ENCODE data around the gene CACNG1. TPM values are rescaled to one million over a fixed set of nuclear protein-coding genes. Genes with fewer than 3 reads are reported as not detected.
A peak's percentile ranks its signal among the peaks of the same experiment; 100 is the strongest.
"Not testable (repeated sequence)": the region's sequence is repeated elsewhere in the genome, so short reads cannot be mapped to it uniquely, and the experiment has no call there.

CACNG1 gene
- total RNA-seq, 2 donors from 2014 or later = not detected

DNA sequence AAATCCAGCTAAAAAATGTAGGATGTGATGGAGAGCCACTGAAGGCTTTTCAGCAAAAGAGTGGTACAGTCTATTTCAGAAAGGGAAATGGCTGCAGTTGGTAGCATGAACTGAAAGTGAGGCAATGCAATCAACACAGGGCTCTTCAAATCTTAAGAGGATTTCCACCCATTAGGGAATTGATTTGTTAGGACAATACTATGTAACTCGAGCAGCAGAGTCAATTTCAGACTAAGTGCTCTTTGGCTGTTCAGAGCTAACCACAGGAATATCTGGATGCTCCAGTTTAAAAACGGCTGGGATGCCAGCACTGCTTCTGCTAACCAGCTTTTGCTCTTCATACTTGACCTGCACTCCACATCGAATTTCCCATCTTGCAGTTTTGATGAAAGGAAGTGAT lies 24.6 kb downstream of the CACNG1 start:
- DNase-seq = no peak
- no peak for ATAC-seq
- intact Hi-C loops (cut with DNase I, micrococcal nuclease) = no loop called here

DNA sequence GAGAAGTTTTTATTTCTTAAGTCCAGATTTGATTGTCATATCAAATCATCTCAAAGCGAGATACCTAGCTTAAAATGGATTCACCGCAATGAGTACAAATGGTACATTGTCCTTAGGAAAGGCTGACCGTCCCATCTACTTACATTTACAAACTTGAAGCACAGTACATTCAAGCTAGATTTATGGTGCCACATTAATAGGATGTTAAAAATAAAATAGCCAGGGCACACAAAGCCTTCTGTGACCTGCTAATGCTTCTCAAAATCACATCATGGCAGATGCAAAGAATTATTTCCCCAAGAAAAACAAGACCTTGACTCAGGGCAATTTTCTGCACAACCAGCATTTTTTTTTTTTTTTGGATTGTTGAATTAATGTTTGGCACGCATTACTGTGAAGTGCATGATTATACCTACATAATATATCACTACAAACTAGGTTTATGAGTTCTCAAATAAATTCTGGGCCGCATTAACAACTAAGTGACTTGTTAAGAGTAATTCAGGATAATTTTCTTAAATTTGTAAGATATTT lies 25.3 kb downstream of the CACNG1 start:
- intact Hi-C loops (cut with DNase I, micrococcal nuclease) = no loop called here
- ATAC-seq (no peak), DNase-seq (no peak)

DNA sequence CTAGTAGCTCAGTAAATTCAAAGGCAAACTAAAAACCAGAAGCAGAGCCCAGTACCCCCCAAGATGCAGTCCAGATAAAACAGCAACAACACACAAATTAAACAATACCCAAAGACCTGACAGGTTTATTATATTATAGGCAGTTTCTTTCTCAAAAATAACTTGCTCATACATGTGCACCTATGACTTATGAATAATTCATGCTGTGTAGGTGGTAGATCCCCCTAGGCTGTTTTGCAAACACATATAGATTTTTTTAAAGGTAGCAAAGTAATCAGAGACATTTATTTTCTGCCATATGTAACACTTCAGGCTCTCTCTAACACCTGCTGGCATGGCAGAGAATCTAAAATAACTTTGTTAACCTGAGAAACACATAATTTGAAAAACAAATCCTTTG lies 27.2 kb downstream of the CACNG1 start:
- ATAC-seq (no peak), DNase-seq (no peak)
- intact Hi-C loops (cut with DNase I, micrococcal nuclease) = no loop called here

DNA sequence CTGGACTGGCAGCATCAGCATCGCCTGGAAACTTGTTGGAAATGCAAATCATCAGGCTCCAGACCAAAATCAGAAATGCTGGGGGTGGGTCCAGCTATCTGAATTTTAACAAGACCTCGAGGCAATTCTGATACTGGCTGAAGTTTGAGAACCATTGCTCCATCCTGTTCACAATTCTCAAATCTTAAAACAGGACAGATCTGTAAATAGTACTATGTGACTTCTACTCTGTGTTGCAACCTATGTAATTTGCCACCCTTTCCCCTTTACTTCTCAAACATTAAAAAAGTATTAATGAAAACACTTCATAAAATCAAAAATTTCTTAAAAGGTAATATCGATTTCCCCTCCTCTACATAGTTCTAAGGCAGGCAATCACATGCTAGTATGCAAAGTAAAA lies 28.5 kb downstream of the CACNG1 start:
- intact Hi-C loops (cut with DNase I, micrococcal nuclease) = no loop called here
- ATAC-seq = no peak
- DNase-seq = no peak

DNA sequence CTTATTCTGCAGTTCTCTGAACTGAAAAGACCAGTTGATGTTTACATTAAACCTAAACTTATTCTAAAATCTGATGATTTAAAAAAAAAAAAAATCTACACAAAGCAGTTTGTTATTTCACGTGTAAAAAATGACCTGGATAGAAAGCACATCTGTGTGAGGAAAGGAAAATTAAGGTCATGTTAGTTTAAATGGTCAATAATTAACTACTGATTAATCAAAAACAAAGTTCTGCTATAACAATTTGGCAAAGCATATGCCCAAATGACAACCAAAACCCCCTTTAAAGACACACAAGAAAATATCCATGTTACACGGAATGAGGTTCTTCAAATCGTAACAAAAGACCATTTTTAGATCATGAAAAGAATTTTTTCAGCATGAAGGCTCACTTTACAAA lies 30.4 kb downstream of the CACNG1 start:
- DNase-seq = no peak
- no peak for ATAC-seq
- intact Hi-C loops (cut with DNase I, micrococcal nuclease) = no loop called here

DNA sequence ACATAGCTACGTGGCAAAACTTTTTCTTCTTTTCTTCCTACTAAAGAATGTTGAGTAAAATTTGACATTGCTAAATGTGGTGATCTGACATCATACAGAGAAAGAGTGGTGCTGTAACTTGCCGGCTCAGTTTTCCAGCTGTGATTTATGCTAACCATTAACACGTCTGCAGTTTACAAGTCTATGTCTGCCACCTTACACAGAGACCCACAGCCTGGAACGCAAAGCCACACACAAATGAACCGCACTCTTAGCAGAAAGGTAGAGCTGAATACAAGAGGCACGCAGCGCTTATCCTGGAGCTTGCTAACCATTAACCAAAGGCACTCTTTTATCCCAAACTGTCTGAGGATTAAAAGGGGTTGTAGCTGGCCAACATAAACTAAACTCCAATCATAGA lies 31.9 kb downstream of the CACNG1 start:
- ATAC-seq (peak; percentile 78), DNase-seq (no peak)
- intact Hi-C loops (cut with DNase I, micrococcal nuclease) = no loop called here

DNA sequence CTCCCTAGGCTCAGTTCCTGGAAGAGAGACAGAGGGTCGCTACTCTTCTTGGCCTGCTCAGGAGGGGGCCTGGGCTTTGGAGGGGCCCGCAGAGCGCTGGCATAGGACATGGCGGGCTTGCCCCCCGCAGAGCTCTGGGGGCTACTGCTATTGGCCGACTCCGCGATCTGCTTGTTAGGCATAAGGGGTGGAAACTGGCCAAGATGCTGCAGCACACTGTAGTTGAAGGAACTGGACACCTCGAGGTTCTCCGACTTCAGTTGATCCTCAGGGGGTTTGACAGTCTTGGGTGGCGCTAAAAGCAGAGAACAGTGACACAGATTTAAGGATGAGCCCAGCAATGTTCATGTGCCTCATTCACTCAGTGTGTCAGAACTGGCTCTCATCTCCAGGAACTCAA lies 33.9 kb downstream of the CACNG1 start:
- intact Hi-C loops (cut with DNase I, micrococcal nuclease) = no loop called here
- no peak for DNase-seq
- no peak for ATAC-seq

DNA sequence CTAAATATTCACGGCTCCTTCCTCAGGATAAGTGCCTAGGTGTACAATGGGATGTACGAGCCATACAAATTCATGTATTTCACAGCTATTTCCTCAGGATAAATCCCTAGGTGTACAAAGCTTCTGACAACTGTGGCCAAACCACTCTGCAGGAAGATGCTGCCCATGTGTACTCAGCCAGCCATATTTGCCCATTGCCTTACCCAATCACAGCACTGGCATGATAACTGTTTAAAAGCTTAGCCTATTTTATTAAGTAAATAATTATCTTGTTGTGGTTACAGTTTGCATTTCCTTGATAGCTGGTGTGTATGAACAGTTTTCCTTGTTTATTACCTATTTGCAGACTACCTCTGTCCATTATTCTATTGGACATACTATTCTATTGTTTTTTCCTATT lies 35.1 kb downstream of the CACNG1 start:
- no peak for DNase-seq
- intact Hi-C loops (cut with DNase I, micrococcal nuclease) = no loop called here
- ATAC-seq = no peak

DNA sequence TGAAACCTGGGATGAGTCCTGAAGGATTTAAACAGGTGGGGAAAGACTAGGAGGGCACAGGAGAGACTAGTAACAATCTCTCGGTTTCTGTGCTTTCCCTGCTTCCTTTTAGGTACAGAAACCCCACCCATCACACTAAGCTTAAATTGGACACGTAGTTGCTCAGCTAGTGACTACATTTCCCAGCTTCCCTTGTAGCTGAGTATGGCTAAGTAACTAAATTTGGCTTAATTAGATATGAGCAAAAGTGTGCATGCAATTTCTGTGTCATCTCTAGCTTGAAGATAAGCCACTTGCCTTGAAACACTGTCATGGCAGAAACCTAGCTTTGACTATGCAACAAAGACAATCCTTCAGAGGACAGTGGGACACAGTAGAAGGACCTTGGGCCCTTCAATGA lies 36.5 kb downstream of the CACNG1 start:
- DNase-seq (no peak), ATAC-seq (no peak)
- intact Hi-C loops (cut with DNase I, micrococcal nuclease) = no loop called here

DNA sequence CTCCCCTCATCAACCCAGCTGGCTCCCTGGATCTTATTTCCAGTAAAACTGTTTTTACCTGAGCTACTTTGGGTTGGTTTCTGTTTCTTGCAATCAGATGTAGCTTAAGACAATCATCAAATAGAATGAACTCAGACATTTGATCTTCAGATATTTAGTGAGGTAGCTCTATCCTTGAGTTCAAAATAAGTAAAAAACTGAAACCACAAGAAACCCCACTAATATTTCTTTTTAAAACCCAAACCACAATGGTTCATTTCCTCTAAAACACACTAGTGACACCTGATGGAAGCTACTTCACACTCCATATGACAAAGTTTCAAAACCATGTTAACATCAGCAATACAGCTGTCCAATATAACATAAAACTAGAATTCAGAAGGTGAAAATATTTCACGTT lies 37.8 kb downstream of the CACNG1 start:
- peak; percentile 42 for ATAC-seq
- no peak for DNase-seq
- intact Hi-C loops (cut with DNase I, micrococcal nuclease) = no loop called here

DNA sequence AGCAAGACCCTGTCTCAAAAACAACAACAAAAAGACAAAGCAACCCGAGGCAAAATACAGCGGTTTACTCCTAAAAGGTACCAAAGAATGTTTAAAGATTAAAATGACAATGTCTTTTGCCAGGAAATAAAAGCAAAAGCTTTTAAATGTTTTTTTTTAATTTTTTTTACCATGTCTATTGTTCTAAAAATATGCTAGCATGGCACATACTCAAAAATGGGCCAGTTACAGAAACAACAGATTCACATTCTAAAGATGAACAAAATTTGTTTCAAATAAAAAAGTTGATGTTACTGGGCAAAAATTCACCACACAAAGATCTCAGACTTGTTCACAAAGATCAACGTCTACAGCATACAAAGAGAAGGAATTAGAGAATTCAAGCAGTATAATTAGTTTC lies 41.1 kb downstream of the CACNG1 start:
- no peak for DNase-seq
- ATAC-seq = no peak
- intact Hi-C loops (cut with DNase I, micrococcal nuclease) = no loop called here

DNA sequence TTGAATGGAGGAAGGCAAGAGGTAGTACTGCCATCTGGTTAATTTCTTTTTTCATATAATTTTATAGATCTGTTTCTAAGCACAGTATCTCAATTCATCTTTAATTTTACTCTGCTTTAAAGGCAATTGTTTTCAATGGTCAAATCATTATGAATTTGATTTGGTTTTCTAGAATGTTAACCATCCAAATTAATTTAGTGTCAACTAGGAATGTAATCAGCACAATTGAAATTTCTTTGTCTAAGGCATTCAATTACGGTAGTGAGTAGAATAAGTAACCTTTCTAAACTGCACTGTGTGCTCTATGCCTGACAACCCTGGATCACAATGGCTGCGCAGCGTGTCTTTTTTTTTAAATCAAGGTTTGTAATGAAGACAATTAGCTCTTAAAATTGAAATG lies 44.3 kb downstream of the CACNG1 start:
- intact Hi-C loops (cut with DNase I, micrococcal nuclease) = no loop called here
- DNase-seq = no peak
- ATAC-seq = no peak

DNA sequence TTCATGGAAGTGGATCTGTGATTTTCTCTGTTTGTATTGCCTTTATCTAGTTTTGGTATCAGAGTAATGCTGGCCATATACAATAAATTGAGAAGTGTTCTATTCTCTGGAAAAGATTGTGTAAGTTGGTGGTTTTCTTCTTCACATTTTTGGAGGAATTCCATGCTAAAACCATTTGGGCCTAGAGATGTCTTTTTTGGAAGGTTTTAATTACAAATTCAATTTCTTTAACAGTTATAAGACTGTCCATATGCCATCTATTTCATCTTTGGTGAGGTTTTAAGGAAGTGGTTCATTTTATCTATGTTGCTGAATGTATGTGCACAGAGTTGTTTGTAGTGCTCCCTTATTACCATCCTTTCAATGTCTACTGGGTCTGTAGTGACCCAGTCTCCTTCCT lies 46.0 kb downstream of the CACNG1 start:
- DNase-seq (no peak), ATAC-seq (no peak)
- intact Hi-C loops (cut with DNase I, micrococcal nuclease) = no loop called here

DNA sequence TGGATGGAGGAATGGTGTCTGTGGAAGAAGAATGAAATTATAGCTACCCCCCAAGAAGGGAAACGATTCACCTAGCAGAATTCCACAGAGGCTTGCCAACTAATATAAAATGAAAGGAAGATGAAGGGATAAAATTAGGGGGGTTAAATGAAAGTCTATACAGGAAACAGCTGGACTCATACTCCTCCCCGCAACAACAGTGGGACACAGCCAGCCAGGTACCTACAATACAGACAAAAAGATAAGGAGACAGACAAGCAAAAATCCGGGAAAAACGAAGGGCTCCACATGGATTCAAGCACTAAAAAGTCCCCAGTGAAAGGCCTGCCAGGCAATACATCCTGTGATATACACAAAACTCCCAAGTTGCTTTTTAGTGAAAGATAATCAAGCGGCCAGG lies 47.9 kb downstream of the CACNG1 start:
- no peak for DNase-seq
- ATAC-seq = no peak
- intact Hi-C loops (cut with DNase I, micrococcal nuclease) = no loop called here

DNA sequence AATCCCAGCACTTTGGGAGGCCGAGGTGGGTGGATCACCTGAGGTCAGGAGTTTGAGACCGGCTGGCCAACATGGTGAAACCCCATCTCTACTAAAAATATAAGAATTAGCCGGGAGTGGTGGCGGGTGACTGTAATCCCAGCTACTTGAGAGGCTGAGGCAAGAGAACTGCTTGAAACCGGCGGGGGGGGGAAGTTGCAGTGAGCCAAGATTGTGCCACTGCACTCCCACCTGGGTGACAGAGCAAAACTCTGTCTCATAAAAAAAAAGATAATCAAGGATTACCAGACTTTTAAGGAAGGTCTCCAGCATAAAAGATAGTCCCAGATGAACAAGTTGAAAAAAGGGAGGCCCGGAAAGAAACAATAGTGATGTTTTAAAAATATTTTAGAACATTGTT lies 48.4 kb downstream of the CACNG1 start:
- intact Hi-C loops (cut with DNase I, micrococcal nuclease); DNase-seq; ATAC-seq: not testable (repeated sequence)

DNA sequence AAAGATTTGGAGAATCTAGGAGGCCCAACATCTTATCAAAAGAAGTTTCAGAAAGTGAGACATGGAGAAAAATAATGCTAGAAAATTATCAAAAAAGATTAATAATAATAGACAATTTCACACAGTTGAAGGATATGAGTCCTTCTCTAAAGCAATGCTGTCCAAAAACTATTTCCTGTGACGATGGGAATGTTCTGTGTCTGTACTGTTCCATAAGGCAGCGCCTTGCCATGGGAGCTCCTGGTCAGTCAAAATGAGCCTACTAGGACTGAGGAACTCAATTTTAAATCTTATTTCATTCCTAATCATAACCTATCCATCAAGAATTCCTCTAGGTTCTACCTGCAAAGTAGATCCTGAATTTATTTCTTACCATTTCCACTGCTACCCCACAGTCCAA lies 49.0 kb downstream of the CACNG1 start:
- ATAC-seq = no peak

DNA sequence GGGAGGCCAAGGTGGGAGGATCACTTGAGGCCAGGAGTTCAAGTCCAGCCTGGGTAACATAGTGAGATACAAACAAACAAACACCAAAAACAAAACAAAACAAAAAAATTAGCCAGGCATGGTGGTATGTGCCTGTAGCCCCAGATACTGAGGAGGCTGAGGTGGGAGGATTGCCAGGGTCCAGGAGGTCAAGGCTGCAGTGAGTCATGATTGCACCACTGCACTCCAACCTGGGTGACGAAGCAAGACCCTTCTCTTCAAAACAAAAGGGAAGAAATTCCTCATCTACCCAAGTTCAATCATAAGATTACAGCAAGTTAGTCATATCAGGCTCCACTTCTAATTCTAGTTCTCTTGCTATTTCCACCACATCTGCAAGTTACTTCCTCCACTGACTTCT lies 50.9 kb downstream of the CACNG1 start:
- ATAC-seq; intact Hi-C loops (cut with DNase I, micrococcal nuclease); DNase-seq: not testable (repeated sequence)

More for the DNA sequence above, 49.0 kb downstream of the CACNG1 start:
- no peak for DNase-seq
- intact Hi-C loops (cut with DNase I, micrococcal nuclease) = no loop called here

DNA sequence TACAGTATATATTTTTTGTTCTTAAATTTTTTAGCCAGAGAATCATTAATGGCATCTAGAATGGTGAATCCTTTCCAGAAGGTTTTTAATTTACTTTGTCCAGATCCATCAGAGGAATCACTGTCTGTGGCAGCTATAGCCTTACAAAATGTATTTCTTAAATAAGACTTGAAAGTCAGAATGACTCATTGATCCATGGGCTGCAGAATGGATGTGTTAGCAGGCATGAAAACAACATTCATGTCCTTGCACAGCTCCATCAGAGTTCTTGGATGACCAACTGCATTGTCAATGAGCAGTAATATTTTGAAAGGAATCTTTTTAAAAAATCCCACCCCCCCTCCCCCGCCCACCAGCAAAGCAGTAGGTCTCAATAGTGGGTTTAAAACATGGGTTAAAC lies 51.4 kb downstream of the CACNG1 start:
- ATAC-seq = no peak
- intact Hi-C loops (cut with DNase I, micrococcal nuclease) = no loop called here
- DNase-seq = no peak

DNA sequence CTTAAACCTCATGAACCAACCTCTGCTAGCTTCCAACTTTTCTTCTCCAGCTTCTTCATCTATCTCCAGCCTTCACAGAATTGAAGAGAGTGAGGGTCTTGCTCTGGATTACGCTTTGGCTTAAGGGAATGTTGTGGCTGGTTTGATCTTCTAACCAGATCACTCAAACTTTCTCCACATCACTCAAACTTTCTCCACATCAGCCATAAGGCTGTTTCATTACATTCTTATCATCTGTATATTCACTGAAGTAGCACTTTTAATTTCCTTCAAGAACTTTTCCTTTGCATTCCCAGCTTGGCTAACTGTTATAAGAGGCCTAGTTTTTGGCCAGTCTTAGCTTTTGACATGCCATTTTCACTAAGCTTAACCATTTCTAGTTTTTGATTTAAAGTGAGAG lies 52.3 kb downstream of the CACNG1 start:
- intact Hi-C loops (cut with DNase I, micrococcal nuclease) = no loop called here
- ATAC-seq = no peak
- DNase-seq = no peak

DNA sequence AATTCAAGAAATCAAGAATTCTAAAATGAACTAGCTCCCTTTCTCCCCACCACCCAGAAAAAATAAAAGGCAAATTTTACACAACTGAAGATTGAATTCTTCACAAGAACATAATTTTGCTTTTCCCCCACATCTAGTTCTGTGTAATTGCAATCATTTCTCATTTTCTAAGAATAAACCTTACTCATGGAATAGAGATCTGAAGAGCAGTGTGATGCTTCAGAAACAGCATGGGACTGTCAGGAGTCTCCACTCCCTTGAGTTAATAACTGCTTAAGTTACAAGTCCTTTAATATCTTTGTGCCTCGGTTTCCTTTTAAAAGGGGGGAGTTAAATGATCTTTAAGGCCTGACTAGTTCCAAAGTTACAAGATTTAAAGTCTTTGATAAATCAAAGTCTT lies 53.7 kb downstream of the CACNG1 start:
- intact Hi-C loops (cut with DNase I, micrococcal nuclease) = no loop called here
- DNase-seq (no peak), ATAC-seq (no peak)

DNA sequence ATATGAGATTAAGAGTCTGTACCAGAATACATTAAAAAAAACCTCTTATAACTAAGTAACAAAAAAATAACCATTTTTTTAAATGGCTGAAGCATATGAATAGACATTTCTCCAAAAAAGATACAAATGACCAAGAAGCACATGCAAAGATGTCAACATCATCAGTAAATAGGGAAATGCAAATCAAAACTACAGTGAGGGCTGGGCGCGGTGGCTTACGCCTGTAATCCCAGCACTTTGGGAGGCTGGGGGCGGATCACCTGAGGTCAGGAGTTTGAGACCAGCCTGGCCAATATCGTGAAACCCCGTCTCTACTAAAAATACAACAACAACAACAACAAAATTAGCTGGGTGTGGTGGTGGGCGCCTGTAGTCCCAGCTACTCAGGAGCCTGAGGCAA lies 60.3 kb downstream of the CACNG1 start:
- DNase-seq; intact Hi-C loops (cut with DNase I, micrococcal nuclease); ATAC-seq: not testable (repeated sequence)

DNA sequence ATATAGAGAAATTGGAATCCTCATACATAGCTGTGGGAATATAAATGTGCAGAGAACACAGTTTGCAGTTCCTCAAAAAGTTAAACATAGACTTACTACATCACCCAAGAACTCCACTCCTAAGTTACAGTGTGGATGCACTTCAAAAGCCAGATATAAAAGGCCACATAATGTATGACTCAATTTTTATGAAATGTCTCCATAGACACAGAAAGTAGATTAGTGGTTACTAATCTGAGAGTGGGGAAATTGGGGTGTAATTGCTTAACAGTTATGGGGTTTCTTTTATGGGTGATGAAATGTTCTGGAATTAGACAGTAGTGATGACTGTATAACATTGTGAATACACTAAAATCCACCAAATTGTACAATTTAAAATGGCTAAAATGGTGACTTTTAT lies 60.9 kb downstream of the CACNG1 start:
- no peak for DNase-seq
- no peak for ATAC-seq

More for the DNA sequence above, 60.9 kb downstream of the CACNG1 start:
- intact Hi-C loops (cut with DNase I, micrococcal nuclease) = no loop called here

Data from left colon (tissue), 2 donors.